Measurements from ENCODE around the gene MACF1.
"Not testable (repeated sequence)": the region's sequence is repeated elsewhere in the genome, so short reads cannot be mapped to it uniquely, and the experiment has no call there.

MACF1 gene

GRCh38 chr1:39178541-39179431, 25.7 kb upstream of the MACF1 start:
- no peak for DNase-seq (ENCODE audit: low read depth in 2 of 3, low spot score in 1 of 3)

- no peak for DNase-seq (ENCODE audit: low read depth in 2 of 3, low spot score in 1 of 3)
Observed at GRCh38 chr1:39181311-39181710, 23.2 kb upstream of the MACF1 start.

DNA sequence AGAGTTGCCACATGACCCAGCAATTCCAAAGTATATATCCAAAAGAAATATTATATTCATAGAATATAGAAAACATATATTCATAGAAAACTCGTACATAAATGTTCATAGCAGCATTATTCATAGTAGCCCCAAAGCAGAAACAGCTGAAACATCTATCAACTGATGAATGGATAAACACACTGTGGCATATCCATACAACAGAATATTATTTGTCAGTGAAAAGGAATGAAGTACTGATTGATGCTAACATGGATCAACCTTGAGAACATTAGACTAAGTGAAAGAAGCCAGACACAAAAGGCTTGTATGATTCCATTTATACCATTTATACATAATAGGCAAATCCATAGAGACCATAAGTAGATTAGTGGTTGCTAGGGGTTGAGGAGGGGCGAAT, 21.7 kb upstream of the MACF1 start:
- no peak for DNase-seq (ENCODE audit: low read depth in 2 of 3, low spot score in 1 of 3)

- peak; percentile 73 to 77 (median 76) for DNase-seq (ENCODE audit: low read depth in 2 of 3, low spot score in 1 of 3)
Observed at GRCh38 chr1:39183503-39184353, 20.8 kb upstream of the MACF1 start.

DNA sequence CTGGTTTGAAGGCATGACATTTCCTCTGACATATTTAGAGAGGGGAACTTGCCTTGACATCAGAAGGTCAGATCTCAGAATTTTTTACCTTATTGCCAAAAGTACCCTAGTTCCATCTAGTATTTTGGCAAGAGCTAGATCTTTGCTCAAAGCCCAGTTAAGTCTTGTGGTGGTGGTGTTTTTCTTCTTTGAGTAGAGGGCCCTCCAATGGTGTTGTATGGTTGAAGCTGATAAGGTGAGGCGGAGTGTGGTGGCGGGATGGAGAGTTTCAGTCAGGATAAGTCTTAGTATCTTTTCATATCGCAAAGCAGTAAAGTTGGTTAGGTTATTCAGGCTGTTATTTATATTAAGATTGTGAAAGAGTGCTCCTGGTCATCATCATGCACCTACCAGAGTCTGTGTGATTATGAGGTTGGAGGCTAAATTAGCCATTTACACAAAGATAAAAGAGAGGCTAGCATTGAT, 20.1 kb upstream of the MACF1 start:
- no peak for DNase-seq (ENCODE audit: low read depth in 2 of 3, low spot score in 1 of 3)

- no peak for DNase-seq (ENCODE audit: low read depth in 2 of 3, low spot score in 1 of 3)
Observed at GRCh38 chr1:39187275-39188046, 17.0 kb upstream of the MACF1 start.

DNA sequence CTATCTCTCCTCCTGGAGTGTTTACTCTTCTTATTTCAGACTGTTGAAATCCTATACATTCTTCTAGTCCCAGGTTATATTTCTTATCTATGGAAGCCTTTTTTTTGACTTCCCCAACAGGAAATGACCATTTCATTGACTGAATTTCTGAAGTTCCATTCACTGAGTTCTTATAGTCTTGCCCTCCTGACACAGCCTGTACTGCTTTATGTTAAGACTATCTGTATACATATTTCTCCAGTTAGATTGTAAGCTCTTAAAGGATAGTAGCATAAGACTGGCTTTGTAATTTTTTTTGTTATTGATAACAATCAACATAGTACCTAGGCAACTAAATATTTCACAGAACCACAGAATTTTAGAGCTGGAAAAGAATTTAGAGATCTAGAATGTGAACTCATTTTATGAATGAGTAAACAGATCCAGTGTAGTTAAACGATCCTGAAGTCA, 14.9 kb upstream of the MACF1 start:
- DNase-seq (ENCODE audit: low read depth in 2 of 3, low spot score in 1 of 3), result no peak

- no peak for DNase-seq (ENCODE audit: low read depth in 2 of 3, low spot score in 1 of 3)
Observed at GRCh38 chr1:39190096-39190495, 14.4 kb upstream of the MACF1 start.

- DNase-seq (ENCODE audit: low read depth in 2 of 3, low spot score in 1 of 3), result no peak
Observed at GRCh38 chr1:39194398-39195051, 10.0 kb upstream of the MACF1 start.

DNA sequence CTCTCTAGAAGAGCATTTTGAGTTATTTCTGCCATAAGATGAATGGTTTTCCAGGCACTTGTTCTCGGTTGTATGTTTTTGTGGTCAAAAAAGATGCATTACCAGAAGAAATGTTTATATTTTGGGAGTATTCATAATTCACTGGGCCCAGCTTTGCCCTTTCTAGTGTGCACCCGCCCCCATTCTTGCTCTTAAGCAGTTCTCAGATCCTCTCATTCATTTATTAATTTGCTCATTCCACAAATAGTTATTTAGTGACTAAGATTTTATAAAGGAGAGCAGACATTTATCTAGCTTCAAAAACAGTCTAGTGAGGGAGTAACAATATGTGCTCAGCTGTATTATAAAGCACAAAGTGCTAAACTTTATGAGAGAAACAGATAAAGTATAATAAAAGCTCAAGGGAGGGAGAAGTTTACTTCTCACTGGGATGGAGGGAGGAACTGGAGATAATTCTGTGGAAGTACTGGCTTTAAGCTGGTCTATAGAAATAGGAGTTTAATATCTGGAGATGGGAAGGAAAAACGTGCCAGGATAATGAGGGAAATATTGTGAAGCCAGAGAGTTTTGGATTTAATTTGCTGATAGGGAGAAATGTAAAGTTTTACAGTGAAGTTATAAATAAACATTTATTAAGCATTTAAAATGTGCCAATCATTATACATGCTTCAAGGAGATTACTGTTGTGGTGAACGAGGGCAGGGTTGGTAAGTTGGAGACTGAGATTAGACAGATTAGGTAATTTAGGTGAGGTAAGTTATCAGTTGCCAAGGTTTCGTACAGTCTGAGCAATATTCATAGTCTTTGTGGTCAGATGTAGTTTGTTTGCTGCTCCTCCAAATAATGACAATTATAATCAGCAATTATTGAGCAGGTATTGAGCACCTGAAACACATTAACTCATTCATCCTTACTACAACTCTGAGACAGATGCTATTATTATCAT, 9.1 kb upstream of the MACF1 start:
- no peak for DNase-seq (ENCODE audit: low read depth in 2 of 3, low spot score in 1 of 3)

DNA sequence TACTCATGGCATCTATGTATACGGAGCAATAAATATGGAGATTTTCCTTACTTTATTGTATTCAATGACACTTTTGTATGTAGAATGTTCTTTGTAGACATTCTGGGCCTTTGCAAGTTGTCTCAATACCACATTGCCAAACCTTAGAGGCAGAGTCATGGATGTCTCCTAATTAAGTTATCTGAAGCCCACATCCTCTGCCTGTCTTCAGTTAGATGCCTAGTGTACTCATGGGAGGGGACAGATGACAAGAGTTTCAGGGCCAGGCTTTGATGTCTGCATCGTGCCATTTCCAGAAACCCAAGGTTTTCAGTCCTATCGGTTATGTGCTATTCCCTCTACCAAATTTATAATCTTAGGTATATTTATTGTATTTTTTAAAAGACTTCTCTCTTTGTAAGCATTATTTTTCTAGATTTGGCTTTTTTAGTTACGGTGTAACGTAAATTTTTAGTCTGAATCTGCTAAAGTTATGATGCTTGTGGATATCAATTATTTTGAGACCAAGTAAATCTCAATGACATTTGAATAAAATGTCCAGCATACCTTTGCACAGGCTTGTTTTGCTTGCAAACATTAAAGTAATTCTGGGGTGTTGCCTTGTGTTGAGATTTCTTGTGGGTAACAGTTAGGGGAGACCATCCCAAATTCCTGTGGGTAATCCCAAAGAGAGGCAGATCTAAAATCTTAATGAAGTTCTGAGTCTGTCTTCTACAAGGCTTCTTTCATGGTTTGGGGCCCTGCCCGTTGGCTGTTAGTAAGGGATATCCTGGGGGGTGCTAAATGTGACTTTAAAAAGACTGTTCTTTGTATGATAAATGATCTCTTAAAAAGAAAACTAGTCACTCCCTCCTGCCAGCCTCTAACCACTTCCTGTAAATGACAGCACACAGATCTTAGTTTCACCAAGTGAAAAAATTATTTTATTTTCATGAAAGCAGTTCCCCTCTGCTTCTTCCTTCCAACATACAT, 8.0 kb upstream of the MACF1 start:
- DNase-seq (ENCODE audit: low read depth in 2 of 3, low spot score in 1 of 3), result peak in 1 of 3 donors; percentile 52

GRCh38 chr1:39199593-39199992, 4.9 kb upstream of the MACF1 start:
- no peak for DNase-seq (ENCODE audit: low read depth in 2 of 3, low spot score in 1 of 3)

DNA sequence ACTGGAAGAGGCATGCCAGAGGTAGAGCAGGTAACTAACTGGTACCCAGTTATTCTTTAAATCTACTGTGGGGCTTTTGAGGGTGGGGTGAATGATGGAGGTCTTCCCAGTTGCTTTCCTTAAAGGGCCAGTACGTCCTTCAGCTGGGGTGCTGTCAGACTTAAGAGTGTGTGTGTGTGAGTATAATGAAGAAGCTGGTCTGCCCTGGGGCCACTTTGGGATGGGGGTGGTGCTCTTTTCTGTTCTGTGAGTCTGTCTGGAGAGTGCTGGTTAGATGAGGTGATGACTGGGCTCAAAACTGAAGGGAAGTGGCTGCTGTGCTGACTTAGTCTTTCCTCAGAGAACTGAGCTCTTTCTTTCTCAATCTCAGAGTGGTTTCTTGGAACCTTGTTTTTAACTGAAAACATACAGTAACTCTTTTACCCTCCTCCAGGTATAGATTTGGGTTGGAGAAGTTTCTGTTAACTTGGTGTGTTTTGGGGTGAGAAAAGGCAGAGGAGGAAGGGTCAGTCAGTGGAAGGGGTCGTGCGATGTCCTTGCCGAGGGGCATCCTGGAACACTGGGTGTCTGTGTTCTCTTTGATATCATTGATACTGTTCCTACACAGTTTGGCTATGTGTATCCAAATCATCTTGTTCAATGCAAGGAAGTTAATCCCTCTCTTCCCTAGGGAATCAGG, 746 bp downstream of the MACF1 start:
- DNase-seq (ENCODE audit: low read depth in 2 of 3, low spot score in 1 of 3), result peak; percentile 63 to 69 (median 63)

DNA sequence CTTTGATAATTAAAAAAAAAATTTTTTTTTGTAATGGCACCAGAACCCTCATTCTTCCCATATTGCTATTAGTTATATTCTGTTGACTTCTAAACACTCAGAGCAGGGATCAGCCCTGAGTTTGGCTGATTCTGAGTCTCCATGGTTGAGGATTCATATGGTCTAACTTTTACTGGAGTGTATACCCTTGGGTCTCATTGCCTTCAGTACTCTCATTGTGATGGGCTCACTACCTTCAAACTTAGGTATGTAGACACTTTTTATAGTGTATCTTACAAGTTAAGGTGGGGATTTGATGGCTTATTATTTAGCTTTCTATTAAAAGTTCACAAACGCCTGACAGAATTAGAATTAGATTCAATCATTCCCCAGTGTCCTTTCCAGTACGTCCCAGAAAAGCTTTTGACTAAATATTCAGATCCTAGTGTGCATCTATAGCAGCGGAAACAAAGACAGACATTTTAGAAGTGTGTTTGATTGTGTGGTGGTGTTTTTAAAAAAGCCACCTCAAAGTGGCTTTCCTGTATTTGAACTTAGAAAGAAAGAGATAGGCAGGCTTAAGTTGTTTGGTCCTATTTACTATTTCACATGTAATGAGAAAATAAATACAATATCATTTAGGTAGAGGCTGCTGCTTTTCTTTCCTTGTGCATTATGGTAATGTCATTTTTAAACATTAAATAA, 1.4 kb downstream of the MACF1 start:
- no peak for DNase-seq (ENCODE audit: low read depth in 2 of 3, low spot score in 1 of 3)

- DNase-seq (ENCODE audit: low read depth in 2 of 3, low spot score in 1 of 3), result not testable (repeated sequence)
Observed at GRCh38 chr1:39208360-39208759, 3.9 kb downstream of the MACF1 start.

DNA sequence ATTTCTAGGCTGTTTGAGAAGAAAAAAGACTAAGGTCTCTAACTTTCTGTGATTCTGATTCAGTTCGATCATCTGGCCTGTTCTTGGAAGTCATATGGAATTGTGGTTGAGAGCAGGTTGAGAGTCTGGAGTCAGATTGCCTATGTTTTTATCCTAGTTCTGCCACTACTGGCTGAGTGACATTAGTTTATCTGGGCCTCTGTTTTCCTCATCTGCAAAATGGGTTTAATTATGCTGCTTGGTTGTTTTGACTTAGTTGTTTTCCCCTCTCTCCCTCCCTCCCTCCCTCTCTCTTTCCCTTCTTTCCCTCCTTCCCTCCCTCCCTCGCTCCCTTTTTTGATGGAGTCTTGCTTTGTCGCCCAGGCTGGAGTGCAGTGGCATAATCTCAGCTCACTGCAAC, 6.2 kb downstream of the MACF1 start:
- no peak for DNase-seq (ENCODE audit: low read depth in 2 of 3, low spot score in 1 of 3)

- no peak for DNase-seq (ENCODE audit: low read depth in 2 of 3, low spot score in 1 of 3)
Observed at GRCh38 chr1:39212499-39212898, 8.0 kb downstream of the MACF1 start.
